A549 treated with CpdA at 1 μM for 4 hours (cell line): ENCODE measurements around the gene TRDN. TPM values are rescaled to one million over a fixed set of nuclear protein-coding genes. Genes with fewer than 3 reads are reported as not detected.

ENCODE experiments used
- total RNA-seq: library from RNA; stranded (reverse); fragments of 200-300 nt; extraction: Qiagen RNA extraction; gene quantifications from 5 replicates; pipeline ENCODE4 v1.2.3, GENCODE V29; 2022; ENCODE audit warnings: low read depth

Gene TRDN
- total RNA-seq, result not detected in 5 replicates

GRCh38 chr6:123636782-123637181 lies at the start of gene TRDN:
TSS of gene TRDN (minus strand) at chr6:123636950. CDS start at chr6:123636775, 175 bp downstream.

Other genes starting within 250 kb of the TRDN start
- gene NKAIN2, start 166.9 kb upstream of the TRDN start, total RNA-seq, result not detected in 5 replicates